Hepatocyte (in vitro differentiated cells): ENCODE data around the gene SOCS4. TPM values are rescaled to one million over a fixed set of nuclear protein-coding genes. Genes with fewer than 3 reads are reported as not detected.
"Not testable (repeated sequence)": the region's sequence is repeated elsewhere in the genome, so short reads cannot be mapped to it uniquely, and the experiment has no call there.

Source experiments
- DNase-seq: peaks from one replicate; pipeline ENCODE4 v3.0.0-alpha.2; 2016; ENCODE audit warnings: low spot score
- H2AFZ ChIP-seq: fragments of 200-600 bp; sonication (generic); 2 replicates; pipeline ENCODE4 v1.6.0; 2016; ENCODE audit warnings: antibody characterized with exemption, mild to moderate bottlenecking
- H3K27ac ChIP-seq: fragments of 200-600 bp; sonication (generic); 2 replicates; pipeline ENCODE4 v1.5.1; 2016; ENCODE audit warnings: mild to moderate bottlenecking
- H3K27me3 ChIP-seq: fragments of 200-600 bp; sonication (generic); 2 replicates; pipeline ENCODE4 v1.6.1; 2016
- H3K36me3 ChIP-seq: fragments of 200-600 bp; sonication (generic); replicated peaks from 2 replicates; pipeline ENCODE4 v1.5.1; 2016; ENCODE audit warnings: low read depth; ENCODE audit not compliant: insufficient read depth
- H3K4me1 ChIP-seq: fragments of 200-600 bp; sonication (generic); 2 replicates; pipeline ENCODE4 v1.5.1; 2016; ENCODE audit warnings: mild to moderate bottlenecking, moderate library complexity; ENCODE audit not compliant: insufficient read depth
- H3K4me2 ChIP-seq: fragments of 200-600 bp; sonication (generic); 2 replicates; pipeline ENCODE4 v1.6.0; 2016
- H3K4me3 ChIP-seq: fragments of 200-600 bp; sonication (generic); 2 replicates; pipeline ENCODE4 v1.5.1; 2016; ENCODE audit warnings: mild to moderate bottlenecking
- H3K79me2 ChIP-seq: fragments of 200-600 bp; sonication (generic); 2 replicates; pipeline ENCODE4 v1.6.0; 2017; ENCODE audit warnings: mild to moderate bottlenecking
- H3K9me2 ChIP-seq: fragments of 200-600 bp; sonication (generic); replicated peaks from 2 replicates; pipeline ENCODE4 v1.6.0; 2017; ENCODE audit warnings: mild to moderate bottlenecking; ENCODE audit not compliant: insufficient read depth
- H3K9me3 ChIP-seq: fragments of 200-600 bp; sonication (generic); 2 replicates; pipeline ENCODE4 v1.5.1; 2016; ENCODE audit warnings: low read depth, mild to moderate bottlenecking
- H4K20me1 ChIP-seq: fragments of 200-600 bp; sonication (generic); 2 replicates; pipeline ENCODE4 v1.6.0; 2016; ENCODE audit warnings: mild to moderate bottlenecking; ENCODE audit not compliant: insufficient read depth, poor library complexity, severe bottlenecking
- CTCF ChIP-seq: fragments of 200-600 bp; sonication (generic); IDR thresholded peaks from 2 replicates; pipeline ENCODE4 v1.5.1; 2016; ENCODE audit warnings: antibody characterized with exemption, mild to moderate bottlenecking; ENCODE audit not compliant: poor library complexity
- EZH2 ChIP-seq: fragments of 200-600 bp; sonication (generic); IDR thresholded peaks from 2 replicates; pipeline ENCODE4 v1.6.1; 2016; ENCODE audit warnings: antibody characterized with exemption, mild to moderate bottlenecking, borderline replicate concordance
- EZH2phosphoT487 ChIP-seq: fragments of 200-600 bp; sonication (generic); IDR thresholded peaks from one replicate; pipeline ENCODE4 v1.6.1; 2018; ENCODE audit warnings: antibody characterized with exemption, mild to moderate bottlenecking, low read depth, moderate library complexity; ENCODE audit not compliant: unreplicated experiment, severe bottlenecking
- WGBS: methylation state at CpG from one replicate; pipeline ENCODE4 v1.1.6; 2016; ENCODE audit warnings: low lambda C conversion rate; ENCODE audit errors: missing lambda C conversion rate; 5-methylcytosine and 5-hydroxymethylcytosine counted together
- polyA plus RNA-seq: library from polyadenylated mRNA; unstranded; fragments of >200 nt; fragmentation: Nextera tagmentation; extraction: Ambion mirVana; gene quantifications from 2 replicates; pipeline ENCODE4 v1.2.1, GENCODE V29; 2016
- total RNA-seq: library from RNA; depleted of rRNA; stranded (reverse); fragments of >200 nt; gene quantifications from 2 replicates; pipeline ENCODE4 v1.2.3, GENCODE V29; 2014

SOCS4 gene
- total and polyA plus RNA-seq, 2 experiments from 2014 or later = 4.1 to 18.8 TPM

GRCh38 chr14:55077170-55078151 is 50.4 kb downstream of the SOCS4 start:
- Histone ChIP-seq H2AFZ (peak overlapping the region; percentile 38), H3K4me1 (peaks cover 8% of the 10 kb centered on the region), H3K4me2 (peak overlapping the region; percentile 56), H3K27me3 (no peaks in the 10 kb centered on the region), H3K36me3 (no peaks in the 10 kb centered on the region), H3K9me2 (no peaks in the 10 kb centered on the region), H3K79me2 (no peaks in the 10 kb centered on the region), H3K4me3 (no peak overlapping the region), H4K20me1 (no peaks in the 10 kb centered on the region), H3K9me3 (no peaks in the 10 kb centered on the region), H3K27ac (peak overlapping the region; percentile 99)
- TF ChIP-seq CTCF (no peak), EZH2 (no peak), EZH2phosphoT487 (no peak)
- peak; percentile 81 for DNase-seq
- WGBS = 56% methylated on average over 17 of the region's 17 CpGs

- not testable (repeated sequence) for DNase-seq, H3K4me2 ChIP-seq, H3K4me1 ChIP-seq, H3K27ac ChIP-seq, H3K4me3 ChIP-seq, H3K27me3 ChIP-seq, H3K9me2 ChIP-seq, H4K20me1 ChIP-seq, H3K9me3 ChIP-seq, H3K36me3 ChIP-seq, H3K79me2 ChIP-seq, H2AFZ ChIP-seq
- 90% methylated on average over 6 of the region's 6 CpGs for WGBS
These were observed 52.9 kb downstream of the SOCS4 start for GRCh38 chr14:55079961-55080360.

GRCh38 chr14:55084401-55085059 is 57.5 kb downstream of the SOCS4 start:
- H4K20me1 ChIP-seq = no peaks in the 10 kb centered on the region
- H2AFZ ChIP-seq = no peak overlapping the region
- TF ChIP-seq EZH2phosphoT487 (no peak), CTCF (no peak), EZH2 (no peak)
- H3K79me2 ChIP-seq = no peaks in the 10 kb centered on the region
- H3K4me1 ChIP-seq = no peaks in the 10 kb centered on the region
- DNase-seq = no peak
- no peaks in the 10 kb centered on the region for H3K9me3 ChIP-seq
- no peak overlapping the region for H3K4me2 ChIP-seq
- no peak overlapping the region for H3K27ac ChIP-seq
- H3K27me3 ChIP-seq = no peaks in the 10 kb centered on the region
- H3K4me3 ChIP-seq = no peak overlapping the region
- H3K36me3 ChIP-seq = no peaks in the 10 kb centered on the region
- H3K9me2 ChIP-seq = no peaks in the 10 kb centered on the region

- no peaks in the 10 kb centered on the region for H3K4me1 ChIP-seq
- DNase-seq = no peak
- no peaks in the 10 kb centered on the region for H3K36me3 ChIP-seq
- H4K20me1 ChIP-seq = no peaks in the 10 kb centered on the region
- H3K9me3 ChIP-seq = no peaks in the 10 kb centered on the region
- peak overlapping the region; percentile 8 for H3K27ac ChIP-seq
- no peaks in the 10 kb centered on the region for H3K79me2 ChIP-seq
- H3K9me2 ChIP-seq = no peaks in the 10 kb centered on the region
- H3K27me3 ChIP-seq = no peaks in the 10 kb centered on the region
- H3K4me2 ChIP-seq = peak overlapping the region; percentile 5
- no peak overlapping the region for H2AFZ ChIP-seq
- H3K4me3 ChIP-seq = no peak overlapping the region
- TF ChIP-seq EZH2 = no peak
- TF ChIP-seq CTCF = no peak
- no peak for TF ChIP-seq EZH2phosphoT487
- 36% methylated on average over 4 of the region's 4 CpGs for WGBS
These were observed 58.1 kb downstream of the SOCS4 start for GRCh38 chr14:55085060-55085660.
